Measurements from ENCODE around the gene PDCD10.

The PDCD10 gene

DNA sequence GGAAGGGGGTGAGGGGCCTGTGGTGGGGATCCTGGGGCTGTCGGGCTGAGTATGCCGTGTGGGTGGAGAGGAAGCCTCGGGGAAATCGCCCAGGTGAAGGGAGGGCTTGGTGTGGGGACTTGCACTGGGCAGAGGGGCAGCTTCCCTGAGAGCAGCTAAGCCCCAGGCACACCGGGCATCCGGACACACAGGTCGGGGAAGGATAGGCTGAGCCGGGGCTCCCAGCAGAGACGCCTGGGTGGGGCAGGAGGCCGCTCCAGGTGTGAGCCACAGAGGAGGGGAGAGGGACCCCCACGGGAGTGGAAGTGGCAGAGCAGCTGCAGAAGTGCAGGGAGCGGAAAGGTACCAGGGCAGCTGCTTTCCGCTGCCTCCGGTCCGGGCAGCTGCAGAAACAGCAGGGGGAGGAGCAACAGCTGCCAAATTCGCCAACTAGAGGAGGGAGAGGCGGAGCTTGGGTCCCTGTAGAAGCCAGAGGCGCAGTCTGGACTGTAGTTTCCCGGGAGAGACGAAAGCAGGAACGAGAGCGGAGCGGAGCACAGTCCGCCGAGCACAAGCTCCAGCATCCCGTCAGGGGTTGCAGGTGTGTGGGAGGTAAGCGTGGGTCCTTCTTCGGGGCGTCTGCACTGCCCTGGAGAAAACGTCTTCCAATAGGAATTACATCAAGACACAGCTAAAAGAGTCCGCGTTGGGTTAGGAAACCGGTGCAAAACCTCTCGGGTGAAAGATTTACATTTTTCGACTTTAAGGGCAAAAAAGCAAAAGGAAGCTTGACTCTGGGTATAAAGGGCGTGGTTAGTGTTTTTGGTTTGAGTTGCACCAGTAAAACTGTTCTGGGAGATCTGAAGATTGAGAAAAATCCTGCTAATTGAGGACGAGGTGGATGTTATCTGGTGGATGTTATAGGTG lies 794 bp upstream of the PDCD10 start, which contains the start of gene SERPINI1 (continued):
- TF ChIP-seq ZNF514 (tag by site-specific recombination; IDR thresholded peaks at IDR 0.05) (no peak), SP2 (tag by site-specific recombination; IDR thresholded peaks at IDR 0.05) (peak; percentile 66), ZNF600 (tag by site-specific recombination; IDR thresholded peaks at IDR 0.05) (peak; percentile 95), GLIS2 (tag by site-specific recombination; IDR thresholded peaks at IDR 0.05) (peak; percentile 99), ZFHX2 (tag by site-specific recombination; conservative IDR thresholded peaks at IDR 0.05) (peak; percentile 84), ZNF133 (tag by site-specific recombination; IDR thresholded peaks at IDR 0.05) (no peak), ZNF274 (IDR thresholded peaks at IDR 0.05; ENCODE audit: low read length) (no peak), ZNF274 (tag by site-specific recombination; IDR thresholded peaks at IDR 0.05; ENCODE audit: borderline replicate concordance) (no peak), ZNF785 (tag by site-specific recombination; IDR thresholded peaks at IDR 0.05) (no peak), ZBTB48 (tag by site-specific recombination; IDR thresholded peaks at IDR 0.05) (peak; percentile 51; the same call in 1 of the 2 replicates), ZNF354C (tag by site-specific recombination; IDR thresholded peaks at IDR 0.05; ENCODE audit: borderline replicate concordance, low read depth) (no peak), TSHZ1 (tag by site-specific recombination; IDR thresholded peaks at IDR 0.05; ENCODE audit: borderline replicate concordance) (no peak), ZNF629 (tag by site-specific recombination; IDR thresholded peaks at IDR 0.05) (no peak), ZNF621 (tag by site-specific recombination; IDR thresholded peaks at IDR 0.05) (no peak), SP7 (tag by site-specific recombination; IDR thresholded peaks at IDR 0.05) (peak; percentile 46), ZNF26 (tag by site-specific recombination; IDR thresholded peaks at IDR 0.05) (no peak), ZNF48 (tag by site-specific recombination; IDR thresholded peaks at IDR 0.05) (no peak), RBAK (tag by site-specific recombination; IDR thresholded peaks at IDR 0.05) (no peak)
- TF ChIP-seq, protein P1, sequence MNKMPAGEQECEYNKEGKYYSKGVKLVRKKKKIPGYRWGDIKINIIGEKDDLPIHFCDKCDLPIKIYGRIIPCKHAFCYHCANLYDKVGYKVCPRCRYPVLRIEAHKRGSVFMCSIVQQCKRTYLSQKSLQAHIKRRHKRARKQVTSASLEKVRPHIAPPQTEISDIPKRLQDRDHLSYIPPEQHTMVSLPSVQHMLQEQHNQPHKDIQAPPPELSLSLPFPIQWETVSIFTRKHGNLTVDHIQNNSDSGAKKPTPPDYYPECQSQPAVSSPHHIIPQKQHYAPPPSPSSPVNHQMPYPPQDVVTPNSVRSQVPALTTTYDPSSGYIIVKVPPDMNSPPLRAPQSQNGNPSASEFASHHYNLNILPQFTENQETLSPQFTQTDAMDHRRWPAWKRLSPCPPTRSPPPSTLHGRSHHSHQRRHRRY (tag by site-specific recombination; IDR thresholded peaks at IDR 0.05): no peak
- TF ChIP-seq, protein P2, sequence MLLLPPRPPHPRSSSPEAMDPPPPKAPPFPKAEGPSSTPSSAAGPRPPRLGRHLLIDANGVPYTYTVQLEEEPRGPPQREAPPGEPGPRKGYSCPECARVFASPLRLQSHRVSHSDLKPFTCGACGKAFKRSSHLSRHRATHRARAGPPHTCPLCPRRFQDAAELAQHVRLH (tag by site-specific recombination; IDR thresholded peaks at IDR 0.05): no peak
- TF ChIP-seq, protein P3, sequence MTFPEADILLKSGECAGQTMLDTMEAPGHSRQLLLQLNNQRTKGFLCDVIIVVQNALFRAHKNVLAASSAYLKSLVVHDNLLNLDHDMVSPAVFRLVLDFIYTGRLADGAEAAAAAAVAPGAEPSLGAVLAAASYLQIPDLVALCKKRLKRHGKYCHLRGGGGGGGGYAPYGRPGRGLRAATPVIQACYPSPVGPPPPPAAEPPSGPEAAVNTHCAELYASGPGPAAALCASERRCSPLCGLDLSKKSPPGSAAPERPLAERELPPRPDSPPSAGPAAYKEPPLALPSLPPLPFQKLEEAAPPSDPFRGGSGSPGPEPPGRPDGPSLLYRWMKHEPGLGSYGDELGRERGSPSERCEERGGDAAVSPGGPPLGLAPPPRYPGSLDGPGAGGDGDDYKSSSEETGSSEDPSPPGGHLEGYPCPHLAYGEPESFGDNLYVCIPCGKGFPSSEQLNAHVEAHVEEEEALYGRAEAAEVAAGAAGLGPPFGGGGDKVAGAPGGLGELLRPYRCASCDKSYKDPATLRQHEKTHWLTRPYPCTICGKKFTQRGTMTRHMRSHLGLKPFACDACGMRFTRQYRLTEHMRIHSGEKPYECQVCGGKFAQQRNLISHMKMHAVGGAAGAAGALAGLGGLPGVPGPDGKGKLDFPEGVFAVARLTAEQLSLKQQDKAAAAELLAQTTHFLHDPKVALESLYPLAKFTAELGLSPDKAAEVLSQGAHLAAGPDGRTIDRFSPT (tag by site-specific recombination; IDR thresholded peaks at IDR 0.05): peak; percentile 96
- TF ChIP-seq, protein P4, sequence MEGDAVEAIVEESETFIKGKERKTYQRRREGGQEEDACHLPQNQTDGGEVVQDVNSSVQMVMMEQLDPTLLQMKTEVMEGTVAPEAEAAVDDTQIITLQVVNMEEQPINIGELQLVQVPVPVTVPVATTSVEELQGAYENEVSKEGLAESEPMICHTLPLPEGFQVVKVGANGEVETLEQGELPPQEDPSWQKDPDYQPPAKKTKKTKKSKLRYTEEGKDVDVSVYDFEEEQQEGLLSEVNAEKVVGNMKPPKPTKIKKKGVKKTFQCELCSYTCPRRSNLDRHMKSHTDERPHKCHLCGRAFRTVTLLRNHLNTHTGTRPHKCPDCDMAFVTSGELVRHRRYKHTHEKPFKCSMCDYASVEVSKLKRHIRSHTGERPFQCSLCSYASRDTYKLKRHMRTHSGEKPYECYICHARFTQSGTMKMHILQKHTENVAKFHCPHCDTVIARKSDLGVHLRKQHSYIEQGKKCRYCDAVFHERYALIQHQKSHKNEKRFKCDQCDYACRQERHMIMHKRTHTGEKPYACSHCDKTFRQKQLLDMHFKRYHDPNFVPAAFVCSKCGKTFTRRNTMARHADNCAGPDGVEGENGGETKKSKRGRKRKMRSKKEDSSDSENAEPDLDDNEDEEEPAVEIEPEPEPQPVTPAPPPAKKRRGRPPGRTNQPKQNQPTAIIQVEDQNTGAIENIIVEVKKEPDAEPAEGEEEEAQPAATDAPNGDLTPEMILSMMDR (tag by site-specific recombination; IDR thresholded peaks at IDR 0.05): no peak
- TF ChIP-seq, protein P5, sequence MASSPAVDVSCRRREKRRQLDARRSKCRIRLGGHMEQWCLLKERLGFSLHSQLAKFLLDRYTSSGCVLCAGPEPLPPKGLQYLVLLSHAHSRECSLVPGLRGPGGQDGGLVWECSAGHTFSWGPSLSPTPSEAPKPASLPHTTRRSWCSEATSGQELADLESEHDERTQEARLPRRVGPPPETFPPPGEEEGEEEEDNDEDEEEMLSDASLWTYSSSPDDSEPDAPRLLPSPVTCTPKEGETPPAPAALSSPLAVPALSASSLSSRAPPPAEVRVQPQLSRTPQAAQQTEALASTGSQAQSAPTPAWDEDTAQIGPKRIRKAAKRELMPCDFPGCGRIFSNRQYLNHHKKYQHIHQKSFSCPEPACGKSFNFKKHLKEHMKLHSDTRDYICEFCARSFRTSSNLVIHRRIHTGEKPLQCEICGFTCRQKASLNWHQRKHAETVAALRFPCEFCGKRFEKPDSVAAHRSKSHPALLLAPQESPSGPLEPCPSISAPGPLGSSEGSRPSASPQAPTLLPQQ (tag by site-specific recombination; IDR thresholded peaks at IDR 0.05): no peak
- TF ChIP-seq, protein P6, sequence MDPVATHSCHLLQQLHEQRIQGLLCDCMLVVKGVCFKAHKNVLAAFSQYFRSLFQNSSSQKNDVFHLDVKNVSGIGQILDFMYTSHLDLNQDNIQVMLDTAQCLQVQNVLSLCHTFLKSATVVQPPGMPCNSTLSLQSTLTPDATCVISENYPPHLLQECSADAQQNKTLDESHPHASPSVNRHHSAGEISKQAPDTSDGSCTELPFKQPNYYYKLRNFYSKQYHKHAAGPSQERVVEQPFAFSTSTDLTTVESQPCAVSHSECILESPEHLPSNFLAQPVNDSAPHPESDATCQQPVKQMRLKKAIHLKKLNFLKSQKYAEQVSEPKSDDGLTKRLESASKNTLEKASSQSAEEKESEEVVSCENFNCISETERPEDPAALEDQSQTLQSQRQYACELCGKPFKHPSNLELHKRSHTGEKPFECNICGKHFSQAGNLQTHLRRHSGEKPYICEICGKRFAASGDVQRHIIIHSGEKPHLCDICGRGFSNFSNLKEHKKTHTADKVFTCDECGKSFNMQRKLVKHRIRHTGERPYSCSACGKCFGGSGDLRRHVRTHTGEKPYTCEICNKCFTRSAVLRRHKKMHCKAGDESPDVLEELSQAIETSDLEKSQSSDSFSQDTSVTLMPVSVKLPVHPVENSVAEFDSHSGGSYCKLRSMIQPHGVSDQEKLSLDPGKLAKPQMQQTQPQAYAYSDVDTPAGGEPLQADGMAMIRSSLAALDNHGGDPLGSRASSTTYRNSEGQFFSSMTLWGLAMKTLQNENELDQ (tag by site-specific recombination; IDR thresholded peaks at IDR 0.05; ENCODE audit: low read depth): no peak
